ENCODE measurements around the gene ARHGEF19.

ARHGEF19 gene

GRCh38 chr1:16149702-16150488 lies 62.6 kb downstream of the ARHGEF19 start:
- no peak for DNase-seq (ENCODE audit: low spot score)

- no peak for DNase-seq (ENCODE audit: low spot score)
These were observed 63.3 kb downstream of the ARHGEF19 start for GRCh38 chr1:16149146-16149545.

GRCh38 chr1:16148329-16149092 lies 63.9 kb downstream of the ARHGEF19 start:
- no peak for DNase-seq (ENCODE audit: low spot score)

Measured in left forelimb (tissue), 1 donor.